Measurements from ENCODE around the gene NADSYN1.

NADSYN1 gene

GRCh38 chr11:71448257-71449171 lies 4.5 kb upstream of the NADSYN1 start, which contains the start of gene DHCR7:
TSS of gene DHCR7 (minus strand) at chr11:71448393. CDS start at chr11:71444952, 3,441 bp downstream.
- DNase-seq (ENCODE audit: low spot score in 2 of 2) (peak; percentile 82 to 85), ATAC-seq (replicated peaks; ENCODE audit: extremely low read depth, poor library complexity, severe bottlenecking) (peak; percentile 73)
- Mint-ChIP-seq H3K4me3 (peak within 1 kb of the TSS; percentile 86), H3K27me3 (no peaks in the 10 kb centered on the region), H3K36me3 (ENCODE audit: insufficient read depth) (peaks cover 21% of the 10 kb centered on the region), H3K9me3 (no peaks in the 10 kb centered on the region), H3K27ac (ENCODE audit: low read depth) (peak within 1 kb of the TSS; percentile 92), H3K4me1 (peaks cover 41% of the 10 kb centered on the region)

GRCh38 chr11:71449596-71449995 lies 3.4 kb upstream of the NADSYN1 start:
- Mint-ChIP-seq H3K36me3 (ENCODE audit: insufficient read depth) (peaks cover 19% of the 10 kb centered on the region), H3K27me3 (no peaks in the 10 kb centered on the region), H3K27ac (ENCODE audit: low read depth) (peak overlapping the region; percentile 92), H3K9me3 (no peaks in the 10 kb centered on the region), H3K4me3 (peak overlapping the region; percentile 86), H3K4me1 (peaks cover 48% of the 10 kb centered on the region)
- ATAC-seq (replicated peaks; ENCODE audit: extremely low read depth, poor library complexity, severe bottlenecking) (no peak), DNase-seq (ENCODE audit: low spot score in 2 of 2) (no peak)

- H3K4me1 Mint-ChIP-seq = peaks cover 56% of the 10 kb centered on the region
- peak overlapping the region; percentile 39 for H3K27ac Mint-ChIP-seq (ENCODE audit: low read depth)
Measured at GRCh38 chr11:71450507-71450906, 2.5 kb upstream of the NADSYN1 start.

GRCh38 chr11:71450939-71451338 lies 2.1 kb upstream of the NADSYN1 start:
- no peak for DNase-seq (ENCODE audit: low spot score in 2 of 2)
- ATAC-seq (replicated peaks; ENCODE audit: extremely low read depth, poor library complexity, severe bottlenecking) = no peak
- Mint-ChIP-seq H3K4me3 (peak overlapping the region; percentile 28), H3K36me3 (ENCODE audit: insufficient read depth) (peaks cover 23% of the 10 kb centered on the region), H3K27me3 (no peaks in the 10 kb centered on the region), H3K9me3 (no peaks in the 10 kb centered on the region), H3K4me1 (peaks cover 58% of the 10 kb centered on the region), H3K27ac (ENCODE audit: low read depth) (peak overlapping the region; percentile 39)

More at GRCh38 chr11:71450507-71450906, 2.5 kb upstream of the NADSYN1 start:
- Mint-ChIP-seq H3K27me3 (no peaks in the 10 kb centered on the region), H3K9me3 (no peaks in the 10 kb centered on the region), H3K36me3 (ENCODE audit: insufficient read depth) (peaks cover 19% of the 10 kb centered on the region), H3K4me3 (peak overlapping the region; percentile 28)
- no peak for DNase-seq (ENCODE audit: low spot score in 2 of 2)
- ATAC-seq (replicated peaks; ENCODE audit: extremely low read depth, poor library complexity, severe bottlenecking) = no peak

- H3K27me3 Mint-ChIP-seq = no peaks in the 10 kb centered on the region
- no peak for ATAC-seq (replicated peaks; ENCODE audit: extremely low read depth, poor library complexity, severe bottlenecking)
- H3K9me3 Mint-ChIP-seq = no peaks in the 10 kb centered on the region
- peak overlapping the region; percentile 75 for H3K27ac Mint-ChIP-seq (ENCODE audit: low read depth)
- H3K4me3 Mint-ChIP-seq = peak overlapping the region; percentile 88
- H3K4me1 Mint-ChIP-seq = peaks cover 66% of the 10 kb centered on the region
- no peak for DNase-seq (ENCODE audit: low spot score in 2 of 2)
- peaks cover 27% of the 10 kb centered on the region for H3K36me3 Mint-ChIP-seq (ENCODE audit: insufficient read depth)
Measured at GRCh38 chr11:71451596-71452198, 1.3 kb upstream of the NADSYN1 start.

GRCh38 chr11:71452199-71453036 lies 585 bp upstream of the NADSYN1 start:
- Mint-ChIP-seq H3K36me3 (ENCODE audit: insufficient read depth) (peaks cover 29% of the 10 kb centered on the region), H3K27ac (ENCODE audit: low read depth) (peak overlapping the region; percentile 75), H3K9me3 (no peaks in the 10 kb centered on the region), H3K4me3 (peak overlapping the region; percentile 88), H3K4me1 (peaks cover 69% of the 10 kb centered on the region), H3K27me3 (no peaks in the 10 kb centered on the region)
- DNase-seq (ENCODE audit: low spot score in 2 of 2) = peak; percentile 40 to 56
- peak; percentile 62 for ATAC-seq (replicated peaks; ENCODE audit: extremely low read depth, poor library complexity, severe bottlenecking)

- Mint-ChIP-seq H3K9me3 (no peaks in the 10 kb centered on the region), H3K27me3 (no peaks in the 10 kb centered on the region), H3K27ac (ENCODE audit: low read depth) (peak overlapping the region; percentile 75), H3K4me1 (peaks cover 70% of the 10 kb centered on the region), H3K36me3 (ENCODE audit: insufficient read depth) (peaks cover 34% of the 10 kb centered on the region), H3K4me3 (peak overlapping the region; percentile 88)
- DNase-seq (ENCODE audit: low spot score in 2 of 2) (no peak), ATAC-seq (replicated peaks; ENCODE audit: extremely low read depth, poor library complexity, severe bottlenecking) (no peak)
Measured at GRCh38 chr11:71453918-71454304, 908 bp downstream of the NADSYN1 start.

- H3K27ac Mint-ChIP-seq (ENCODE audit: low read depth) = no peak overlapping the region
- no peaks in the 10 kb centered on the region for H3K9me3 Mint-ChIP-seq
- no peak for ATAC-seq (replicated peaks; ENCODE audit: extremely low read depth, poor library complexity, severe bottlenecking)
- DNase-seq (ENCODE audit: low spot score in 2 of 2) = no peak
- H3K4me3 Mint-ChIP-seq = peak overlapping the region; percentile 88
- peaks cover 33% of the 10 kb centered on the region for H3K36me3 Mint-ChIP-seq (ENCODE audit: insufficient read depth)
- no peaks in the 10 kb centered on the region for H3K27me3 Mint-ChIP-seq
- peaks cover 66% of the 10 kb centered on the region for H3K4me1 Mint-ChIP-seq
Measured at GRCh38 chr11:71454470-71455113, 1.6 kb downstream of the NADSYN1 start.

- DNase-seq (ENCODE audit: low spot score in 2 of 2) (no peak), ATAC-seq (replicated peaks; ENCODE audit: extremely low read depth, poor library complexity, severe bottlenecking) (no peak)
- H3K4me3 Mint-ChIP-seq = no peak overlapping the region
- peaks cover 48% of the 10 kb centered on the region for H3K36me3 Mint-ChIP-seq (ENCODE audit: insufficient read depth)
- no peaks in the 10 kb centered on the region for H3K27me3 Mint-ChIP-seq
- no peak overlapping the region for H3K27ac Mint-ChIP-seq (ENCODE audit: low read depth)
- H3K9me3 Mint-ChIP-seq = no peaks in the 10 kb centered on the region
- H3K4me1 Mint-ChIP-seq = peaks cover 64% of the 10 kb centered on the region
Measured at GRCh38 chr11:71456294-71456693, 3.3 kb downstream of the NADSYN1 start.

- DNase-seq (ENCODE audit: low spot score in 2 of 2) (no peak), ATAC-seq (replicated peaks; ENCODE audit: extremely low read depth, poor library complexity, severe bottlenecking) (no peak)
- Mint-ChIP-seq H3K9me3 (no peaks in the 10 kb centered on the region), H3K36me3 (ENCODE audit: insufficient read depth) (peaks cover 52% of the 10 kb centered on the region), H3K27ac (ENCODE audit: low read depth) (no peak overlapping the region), H3K4me1 (peaks cover 59% of the 10 kb centered on the region), H3K27me3 (no peaks in the 10 kb centered on the region), H3K4me3 (no peak overlapping the region)
Measured at GRCh38 chr11:71456831-71457230, 3.8 kb downstream of the NADSYN1 start.

- H3K9me3 Mint-ChIP-seq = no peaks in the 10 kb centered on the region
- ATAC-seq (replicated peaks; ENCODE audit: extremely low read depth, poor library complexity, severe bottlenecking) (no peak), DNase-seq (ENCODE audit: low spot score in 2 of 2) (no peak)
- H3K4me1 Mint-ChIP-seq = peaks cover 50% of the 10 kb centered on the region
- H3K27ac Mint-ChIP-seq (ENCODE audit: low read depth) = no peak overlapping the region
- no peaks in the 10 kb centered on the region for H3K27me3 Mint-ChIP-seq
- peaks cover 51% of the 10 kb centered on the region for H3K36me3 Mint-ChIP-seq (ENCODE audit: insufficient read depth)
- H3K4me3 Mint-ChIP-seq = no peak overlapping the region
Measured at GRCh38 chr11:71458146-71459070, 5.4 kb downstream of the NADSYN1 start.
